ENCODE results near the gene MCF2L2. TPM values are rescaled to one million over a fixed set of nuclear protein-coding genes. Genes with fewer than 3 reads are reported as not detected.

MCF2L2 gene
- polyA plus RNA-seq, 6 donors from 2014 or later, result not detected

- Mint-ChIP-seq H3K36me3 (no peaks in the 10 kb centered on the region), H3K27me3 (peaks cover 43 to 60% (median 51%) of the 10 kb centered on the region in 3 donors), H3K27ac (peak overlapping the region in 3 of 6 donors; percentile 11 to 88 (median 68)), H3K4me1 (peaks cover 20 to 28% (median 23%) of the 10 kb centered on the region in 3 donors), H3K9me3 (no peaks in the 10 kb centered on the region), H3K4me3 (no peak overlapping the region)
- no peak for DNase-seq
- no peak for ATAC-seq (ENCODE audit: low read depth in 2 of 2)
Observed at GRCh38 chr3:183211352-183211751, 217.1 kb downstream of the MCF2L2 start.

DNA sequence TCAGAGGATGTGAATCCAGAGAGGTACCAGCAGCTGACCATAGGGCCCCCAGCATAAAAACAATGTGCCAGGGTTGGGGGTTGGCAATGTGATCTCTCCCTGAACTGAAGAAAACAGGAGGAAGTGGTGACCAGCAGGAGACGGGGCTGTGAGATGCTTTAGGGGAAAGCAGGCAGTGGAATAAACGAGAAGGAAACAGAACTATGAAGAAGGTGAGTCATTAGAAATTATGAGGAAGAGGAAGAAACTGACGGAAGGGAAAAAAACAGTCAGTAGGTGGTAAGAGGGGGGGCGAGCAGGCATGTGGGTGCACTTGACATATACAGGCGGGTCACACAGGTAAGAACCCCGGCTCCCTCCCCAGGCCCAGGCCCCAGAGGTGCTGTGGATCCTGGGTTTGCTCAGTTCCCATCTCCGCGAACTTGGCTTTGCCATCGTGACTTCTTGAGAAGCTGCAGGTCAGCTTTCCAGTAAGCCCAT, 217.5 kb downstream of the MCF2L2 start:
- H3K27ac Mint-ChIP-seq, result peak overlapping the region in 4 of 6 donors; percentile 28 to 88 (median 66)
- peak in 1 of 2 donors; percentile 10 for ATAC-seq (ENCODE audit: low read depth in 2 of 2)
- no peak for DNase-seq

GRCh38 chr3:183210341-183210740, 218.1 kb downstream of the MCF2L2 start:
- H3K27me3 Mint-ChIP-seq, result peaks cover 40 to 61% (median 50%) of the 10 kb centered on the region in 3 donors
- ATAC-seq (ENCODE audit: low read depth in 2 of 2) (peak in 1 of 2 donors; percentile 32), DNase-seq (no peak)
- H3K4me3 Mint-ChIP-seq, result no peak overlapping the region
- no peaks in the 10 kb centered on the region for H3K36me3 Mint-ChIP-seq
- peak overlapping the region in 3 of 6 donors; percentile 65 to 88 (median 68) for H3K27ac Mint-ChIP-seq
- H3K4me1 Mint-ChIP-seq, result peaks cover 20 to 28% (median 23%) of the 10 kb centered on the region in 3 donors
- H3K9me3 Mint-ChIP-seq, result no peaks in the 10 kb centered on the region

More for the DNA sequence above, 217.5 kb downstream of the MCF2L2 start:
- peak overlapping the region in 2 of 8 donors; percentile 32 to 74 for H3K4me3 Mint-ChIP-seq
- H3K36me3 Mint-ChIP-seq, result no peaks in the 10 kb centered on the region
- H3K27me3 Mint-ChIP-seq, result peaks cover 45 to 62% (median 50%) of the 10 kb centered on the region in 3 donors
- no peaks in the 10 kb centered on the region for H3K9me3 Mint-ChIP-seq
- H3K4me1 Mint-ChIP-seq, result peaks cover 20 to 28% (median 23%) of the 10 kb centered on the region in 3 donors

- no peak for ATAC-seq (ENCODE audit: low read depth in 2 of 2)
- no peak for DNase-seq
- H3K27ac Mint-ChIP-seq, result peak overlapping the region in 1 of 6 donors; percentile 45
- H3K9me3 Mint-ChIP-seq, result peaks cover under 1 to 10% (median 3%) of the 10 kb centered on the region in 7 donors
- peaks cover 15 to 22% (median 16%) of the 10 kb centered on the region in 3 donors for H3K4me1 Mint-ChIP-seq
- H3K4me3 Mint-ChIP-seq, result no peak overlapping the region
- peaks cover 2 to 3% of the 10 kb centered on the region in 2 donors for H3K36me3 Mint-ChIP-seq
- peaks cover 39 to 52% (median 50%) of the 10 kb centered on the region in 3 donors for H3K27me3 Mint-ChIP-seq
Observed at GRCh38 chr3:183208800-183209199, 219.6 kb downstream of the MCF2L2 start.

DNA sequence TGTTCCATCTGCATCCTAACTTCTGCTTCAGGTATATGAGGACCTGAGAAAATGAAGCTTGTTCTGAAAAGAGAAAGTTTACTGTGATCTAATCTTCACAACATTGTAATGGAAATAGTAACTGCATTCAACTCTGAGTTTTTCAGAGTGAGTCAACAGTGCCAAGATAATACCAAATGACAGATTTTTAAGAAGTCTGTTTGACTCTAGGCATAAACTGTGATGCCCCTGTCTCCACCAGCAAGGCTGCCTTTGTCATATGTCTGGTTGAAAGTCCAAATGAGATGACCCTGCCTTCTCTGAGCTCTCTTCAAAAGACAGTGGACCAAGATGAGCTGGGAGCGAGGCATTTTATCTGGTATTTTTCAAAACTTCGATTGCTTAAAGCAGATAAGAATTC, 220.2 kb downstream of the MCF2L2 start:
- peaks cover 7 to 9% of the 10 kb centered on the region in 2 donors for H3K36me3 Mint-ChIP-seq
- H3K27me3 Mint-ChIP-seq, result peaks cover 43 to 48% (median 47%) of the 10 kb centered on the region in 3 donors
- no peak for ATAC-seq (ENCODE audit: low read depth in 2 of 2)
- H3K9me3 Mint-ChIP-seq, result peaks cover 6 to 15% (median 8%) of the 10 kb centered on the region in 7 donors
- no peak for DNase-seq
- no peak overlapping the region for H3K4me3 Mint-ChIP-seq
- H3K4me1 Mint-ChIP-seq, result peaks cover 15 to 22% (median 16%) of the 10 kb centered on the region in 3 donors
- H3K27ac Mint-ChIP-seq, result no peak overlapping the region

GRCh38 chr3:183203670-183204069, 224.7 kb downstream of the MCF2L2 start:
- ATAC-seq (ENCODE audit: low read depth in 2 of 2) (no peak), DNase-seq (no peak)
- Mint-ChIP-seq H3K4me1 (peaks cover 0 to 10% (median 0%) of the 10 kb centered on the region in 3 donors), H3K36me3 (peaks cover 11 to 13% of the 10 kb centered on the region in 2 donors), H3K4me3 (no peak overlapping the region), H3K27ac (no peak overlapping the region), H3K27me3 (peaks cover 27 to 37% (median 34%) of the 10 kb centered on the region in 3 donors), H3K9me3 (peaks cover 8 to 37% (median 17%) of the 10 kb centered on the region in 7 donors)

GRCh38 chr3:183202004-183202722, 226.3 kb downstream of the MCF2L2 start:
- peaks cover 0 to 10% (median 0%) of the 10 kb centered on the region in 3 donors for H3K4me1 Mint-ChIP-seq
- no peak for ATAC-seq (ENCODE audit: low read depth in 2 of 2)
- no peak overlapping the region for H3K27ac Mint-ChIP-seq

GRCh38 chr3:183198939-183199338, 229.5 kb downstream of the MCF2L2 start:
- H3K4me3 Mint-ChIP-seq, result no peak overlapping the region
- H3K27ac Mint-ChIP-seq, result no peak overlapping the region
- no peak for DNase-seq
- H3K36me3 Mint-ChIP-seq, result peaks cover 10 to 12% of the 10 kb centered on the region in 2 donors
- peaks cover 31 to 49% (median 44%) of the 10 kb centered on the region in 3 donors for H3K27me3 Mint-ChIP-seq
- ATAC-seq (ENCODE audit: low read depth in 2 of 2), result no peak
- peaks cover 8 to 44% (median 25%) of the 10 kb centered on the region in 7 donors for H3K9me3 Mint-ChIP-seq
- H3K4me1 Mint-ChIP-seq, result peaks cover 0 to 7% (median 0%) of the 10 kb centered on the region in 3 donors

More at GRCh38 chr3:183202004-183202722, 226.3 kb downstream of the MCF2L2 start:
- Mint-ChIP-seq H3K9me3 (peaks cover 8 to 51% (median 26%) of the 10 kb centered on the region in 7 donors), H3K4me3 (no peak overlapping the region), H3K36me3 (peaks cover 11 to 13% of the 10 kb centered on the region in 2 donors), H3K27me3 (peaks cover 27 to 46% (median 39%) of the 10 kb centered on the region in 3 donors)
- no peak for DNase-seq

GRCh38 chr3:183197734-183198133, 230.7 kb downstream of the MCF2L2 start:
- Mint-ChIP-seq H3K4me1 (peaks cover 0 to 7% (median 0%) of the 10 kb centered on the region in 3 donors), H3K9me3 (peaks cover 0 to 32% (median 16%) of the 10 kb centered on the region in 7 donors), H3K4me3 (no peak overlapping the region), H3K27ac (no peak overlapping the region), H3K27me3 (peaks cover 31 to 61% (median 49%) of the 10 kb centered on the region in 3 donors), H3K36me3 (peaks cover 0 to 4% of the 10 kb centered on the region in 2 donors)
- DNase-seq (no peak), ATAC-seq (ENCODE audit: low read depth in 2 of 2) (no peak)

GRCh38 chr3:183195266-183195665, 233.2 kb downstream of the MCF2L2 start:
- H3K4me1 Mint-ChIP-seq, result no peaks in the 10 kb centered on the region
- H3K27me3 Mint-ChIP-seq, result peaks cover 49 to 61% (median 51%) of the 10 kb centered on the region in 3 donors
- H3K9me3 Mint-ChIP-seq, result peaks cover 0 to 16% (median 6%) of the 10 kb centered on the region in 7 donors
- no peak for DNase-seq
- no peak overlapping the region for H3K4me3 Mint-ChIP-seq
- no peak for ATAC-seq (ENCODE audit: low read depth in 2 of 2)
- no peaks in the 10 kb centered on the region for H3K36me3 Mint-ChIP-seq
- H3K27ac Mint-ChIP-seq, result no peak overlapping the region

DNA sequence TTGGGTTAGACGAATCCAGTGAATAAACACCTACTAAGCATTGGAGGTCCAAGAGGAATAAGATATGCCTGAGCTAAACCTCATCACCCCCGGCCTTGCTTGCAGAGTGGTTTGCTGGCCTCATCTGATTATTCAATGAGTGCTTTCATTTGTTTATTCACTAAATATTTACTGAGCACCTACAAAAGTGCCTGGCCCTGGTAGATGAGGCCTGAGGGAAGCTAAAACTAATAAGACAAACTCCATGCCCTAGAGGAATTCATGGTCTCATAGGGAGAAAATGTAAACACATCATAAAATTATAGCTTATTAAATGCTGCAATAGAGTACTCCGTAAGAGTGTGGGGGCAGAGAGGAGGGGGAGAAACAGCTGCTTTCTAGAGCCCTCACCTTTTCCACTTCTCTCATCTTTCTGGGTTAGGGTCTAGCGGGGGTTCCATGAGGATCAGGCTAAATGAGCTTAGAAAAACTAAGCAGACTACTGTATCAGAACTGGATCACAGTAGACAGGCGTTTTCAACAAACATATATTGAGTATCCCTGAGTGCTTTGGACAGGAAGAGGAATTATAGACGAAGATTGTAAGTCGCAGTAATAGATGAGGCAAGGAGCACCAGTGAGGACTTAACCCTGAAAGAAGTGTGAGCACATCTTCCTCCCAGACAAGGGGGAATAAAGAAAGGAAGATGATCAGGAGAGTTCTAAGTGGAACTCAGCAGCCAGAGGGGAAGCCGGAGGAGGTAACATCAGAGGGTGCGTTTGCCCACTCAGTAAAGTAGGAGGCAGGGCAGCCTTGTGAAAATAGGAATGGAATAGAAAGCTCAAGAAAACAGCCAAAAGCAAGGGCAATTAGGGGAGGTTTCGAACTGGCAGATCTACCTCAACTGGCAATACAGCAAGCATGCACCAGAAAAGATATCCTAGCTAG, 234.4 kb downstream of the MCF2L2 start:
- Mint-ChIP-seq H3K9me3 (peaks cover 0 to 15% (median 2%) of the 10 kb centered on the region in 7 donors), H3K27me3 (peaks cover 62 to 74% (median 63%) of the 10 kb centered on the region in 3 donors), H3K36me3 (no peaks in the 10 kb centered on the region), H3K27ac (no peak overlapping the region), H3K4me3 (no peak overlapping the region), H3K4me1 (no peaks in the 10 kb centered on the region)
- no peak for DNase-seq
- no peak for ATAC-seq (ENCODE audit: low read depth in 2 of 2)

DNA sequence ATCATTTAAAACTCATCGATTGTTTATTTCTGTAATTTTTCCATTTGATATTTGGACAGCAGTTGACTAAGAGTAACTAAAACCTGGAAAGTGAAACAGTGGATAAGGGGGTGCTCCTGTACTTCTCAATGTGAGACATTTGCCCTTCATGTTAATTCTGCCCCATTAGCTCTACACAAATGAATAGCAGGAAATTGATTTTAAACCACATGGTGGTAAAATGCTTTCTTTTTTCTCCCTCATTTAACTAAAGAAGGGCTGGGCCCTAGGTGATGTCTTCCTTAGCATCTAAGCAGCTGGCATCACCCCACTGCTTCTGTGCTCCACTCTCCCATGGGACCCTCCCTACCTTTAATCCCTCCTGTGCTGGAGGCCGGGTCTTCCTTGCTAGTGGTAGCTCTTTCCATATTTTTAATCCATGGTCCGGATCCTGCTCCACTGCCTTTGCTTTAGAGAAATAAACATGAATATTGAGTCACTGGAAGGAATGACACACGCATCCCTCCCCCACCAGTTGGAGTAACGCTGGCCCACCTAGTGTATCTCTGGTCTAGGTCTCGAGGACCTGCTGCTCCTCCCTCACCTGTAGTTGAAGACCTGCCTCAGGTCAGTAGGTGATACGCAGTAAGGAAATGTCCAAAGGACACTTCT, 235.6 kb downstream of the MCF2L2 start:
- Mint-ChIP-seq H3K27ac (no peak overlapping the region), H3K9me3 (peaks cover 0 to 8% (median 2%) of the 10 kb centered on the region in 7 donors), H3K4me3 (no peak overlapping the region), H3K4me1 (no peaks in the 10 kb centered on the region), H3K27me3 (peaks cover 64 to 81% (median 74%) of the 10 kb centered on the region in 3 donors), H3K36me3 (no peaks in the 10 kb centered on the region)
- no peak for DNase-seq
- no peak for ATAC-seq (ENCODE audit: low read depth in 2 of 2)
